GM18498 (cell line): Measurements from ENCODE around the gene PIK3AP1.
A peak's percentile ranks its signal among the peaks of the same experiment; 100 is the strongest.

Experiments used
- ATAC-seq: cut with Tn5 transposase; IDR thresholded peaks from one replicate; pipeline ENCODE4 v1.9.1; 2021; ENCODE audit warnings: mild to moderate bottlenecking, moderate library complexity; ENCODE audit not compliant: unreplicated experiment

PIK3AP1 gene

GRCh38 chr10:96676272-96677112 lies 43.8 kb downstream of the PIK3AP1 start:
- no peak for ATAC-seq

- no peak for ATAC-seq
Observed at GRCh38 chr10:96675846-96676245, 44.5 kb downstream of the PIK3AP1 start.

GRCh38 chr10:96673318-96674099 lies 46.8 kb downstream of the PIK3AP1 start:
- ATAC-seq = peak; percentile 64

- no peak for ATAC-seq
Observed at GRCh38 chr10:96672481-96673175, 47.7 kb downstream of the PIK3AP1 start.

GRCh38 chr10:96671211-96671890 lies 49.0 kb downstream of the PIK3AP1 start:
- ATAC-seq = no peak

- no peak for ATAC-seq
Observed at GRCh38 chr10:96670786-96671185, 49.5 kb downstream of the PIK3AP1 start.

GRCh38 chr10:96667401-96667800 lies 52.9 kb downstream of the PIK3AP1 start:
- ATAC-seq = no peak

GRCh38 chr10:96666741-96667140 lies 53.6 kb downstream of the PIK3AP1 start:
- ATAC-seq = peak; percentile 73

GRCh38 chr10:96665306-96665705 lies 55.0 kb downstream of the PIK3AP1 start:
- ATAC-seq = no peak

GRCh38 chr10:96664563-96664962 lies 55.8 kb downstream of the PIK3AP1 start:
- no peak for ATAC-seq

GRCh38 chr10:96663797-96664196 lies 56.5 kb downstream of the PIK3AP1 start:
- ATAC-seq = no peak

GRCh38 chr10:96661632-96662031 lies 58.7 kb downstream of the PIK3AP1 start:
- no peak for ATAC-seq

- ATAC-seq = no peak
Observed at GRCh38 chr10:96660297-96660696, 60.0 kb downstream of the PIK3AP1 start.

GRCh38 chr10:96658844-96659243 lies 61.5 kb downstream of the PIK3AP1 start:
- no peak for ATAC-seq

GRCh38 chr10:96657385-96657784 lies 62.9 kb downstream of the PIK3AP1 start:
- no peak for ATAC-seq

GRCh38 chr10:96656839-96657238 lies 63.5 kb downstream of the PIK3AP1 start:
- no peak for ATAC-seq

GRCh38 chr10:96656198-96656577 lies 64.1 kb downstream of the PIK3AP1 start:
- no peak for ATAC-seq

GRCh38 chr10:96655461-96656197 lies 64.7 kb downstream of the PIK3AP1 start:
- no peak for ATAC-seq

- ATAC-seq = peak; percentile 70
Observed at GRCh38 chr10:96651998-96652431, 68.3 kb downstream of the PIK3AP1 start.

GRCh38 chr10:96650958-96651357 lies 69.4 kb downstream of the PIK3AP1 start:
- ATAC-seq = no peak
